HG02610 (cell line): Measurements from ENCODE around the gene MPC2.

Experiments used
- ATAC-seq: cut with Tn5 transposase; IDR thresholded peaks from one replicate; pipeline ENCODE4 v1.9.1; 2021; ENCODE audit warnings: mild to moderate bottlenecking, moderate library complexity; ENCODE audit not compliant: unreplicated experiment

MPC2 gene

GRCh38 chr1:167936930-167937708 lies at the start of gene MPC2:
Gene MPC2 (minus strand): TSS chr1:167937072. CDS start chr1:167935841, 1,231 bp downstream.
- ATAC-seq: peak; percentile 4

- no peak for ATAC-seq
Observed at GRCh38 chr1:167984886-167985489, 48.1 kb upstream of the MPC2 start.

- no peak for ATAC-seq
Observed at GRCh38 chr1:167983797-167984420, 47.0 kb upstream of the MPC2 start.

- ATAC-seq: no peak
Observed at GRCh38 chr1:167981933-167982332, 45.1 kb upstream of the MPC2 start.

GRCh38 chr1:167977245-167977644 lies 40.4 kb upstream of the MPC2 start:
- no peak for ATAC-seq

GRCh38 chr1:167974698-167975097 lies 37.8 kb upstream of the MPC2 start:
- ATAC-seq: no peak

- ATAC-seq: no peak
Observed at GRCh38 chr1:167973832-167974231, 37.0 kb upstream of the MPC2 start.

GRCh38 chr1:167968569-167968968 lies 31.7 kb upstream of the MPC2 start:
- no peak for ATAC-seq

- no peak for ATAC-seq
Observed at GRCh38 chr1:167966050-167966449, 29.2 kb upstream of the MPC2 start.

- ATAC-seq: no peak
Observed at GRCh38 chr1:167964646-167965045, 27.8 kb upstream of the MPC2 start.

GRCh38 chr1:167957710-167958109 lies 20.8 kb upstream of the MPC2 start:
- no peak for ATAC-seq

GRCh38 chr1:167955915-167956314 lies 19.0 kb upstream of the MPC2 start:
- ATAC-seq: no peak

GRCh38 chr1:167950569-167950968 lies 13.7 kb upstream of the MPC2 start:
- no peak for ATAC-seq

GRCh38 chr1:167949785-167950184 lies 12.9 kb upstream of the MPC2 start:
- no peak for ATAC-seq

- no peak for ATAC-seq
Observed at GRCh38 chr1:167947733-167948132, 10.9 kb upstream of the MPC2 start.

- no peak for ATAC-seq
Observed at GRCh38 chr1:167943541-167943940, 6.7 kb upstream of the MPC2 start.

- no peak for ATAC-seq
Observed at GRCh38 chr1:167940264-167940663, 3.4 kb upstream of the MPC2 start.

- no peak for ATAC-seq
Observed at GRCh38 chr1:167938080-167938636, 1.3 kb upstream of the MPC2 start.

- no peak for ATAC-seq
Observed at GRCh38 chr1:167937709-167938010, 788 bp upstream of the MPC2 start.

- ATAC-seq: peak; percentile 86
Observed at GRCh38 chr1:167936068-167936929, 573 bp downstream of the MPC2 start, which contains the start of gene DCAF6. Gene DCAF6 (plus strand): TSS chr1:167936683. CDS start chr1:167936912, 229 bp downstream.
